Naive thymus-derived CD4-positive, alpha-beta T cell (primary cell): ENCODE data around the gene TTLL9. TPM values are rescaled to one million over a fixed set of nuclear protein-coding genes. Genes with fewer than 3 reads are reported as not detected.
"Not testable (repeated sequence)": the region's sequence is repeated elsewhere in the genome, so short reads cannot be mapped to it uniquely, and the experiment has no call there.

ENCODE experiments used
- ATAC-seq: fragments of 150-1000 bp; cut with Tn5 transposase; 2 replicates; pipeline ENCODE4 v1.10.0; 2021; ENCODE audit warnings: mild to moderate bottlenecking, moderate library complexity
- CTCF ChIA-PET: fragments of 350-600 bp; sonication (Branson Sonifier 250); formaldehyde crosslinking; loops from one replicate; lab custom pipeline; 2021; ENCODE audit warnings: antibody characterized with exemption; lab: Charles Lee
- POLR2A ChIA-PET: fragments of 350-600 bp; sonication (Branson Sonifier 250); formaldehyde crosslinking; loops from one replicate; lab custom pipeline; 2021; ENCODE audit warnings: antibody characterized with exemption, inconsistent platforms; lab: Charles Lee
- DNase-seq, 9 donors: peaks; one replicate each; pipeline versions ENCODE4 v3.0.0 to v3.0.0-alpha.2; 2020 to 2022; ENCODE audit warnings: mixed read lengths in 1 of 9
- H3K27ac ChIP-seq: one replicate; pipeline ENCODE4 v1.7.0; 2013; ENCODE audit warnings: mild to moderate bottlenecking, low read depth, low read length, moderate library complexity
- H3K27me3 ChIP-seq, 2 donors: one replicate each; pipeline ENCODE4 v1.7.0; 2013; ENCODE audit warnings: low read length in 2 of 2, mild to moderate bottlenecking in 2 of 2, moderate library complexity in 2 of 2; ENCODE audit not compliant: control insufficient read depth in 2 of 2, insufficient read depth in 2 of 2
- H3K36me3 ChIP-seq, 3 experiments: 1 replicate in 2 of 3; 2 replicates in 1 of 3; pipeline ENCODE4 v1.7.0; 2013; ENCODE audit warnings: low read length in 3 of 3, mild to moderate bottlenecking in 3 of 3, moderate library complexity in 1 of 3; ENCODE audit not compliant: insufficient read depth in 3 of 3, control insufficient read depth in 2 of 3
- H3K4me1 ChIP-seq, 2 donors: one replicate each; pipeline ENCODE4 v1.7.0; 2013; ENCODE audit warnings: low read length in 2 of 2, mild to moderate bottlenecking in 2 of 2, moderate library complexity in 1 of 2; ENCODE audit not compliant: control insufficient read depth in 2 of 2, insufficient read depth in 2 of 2
- H3K4me3 ChIP-seq: 2 replicates; pipeline ENCODE4 v1.7.0; 2013; ENCODE audit warnings: mild to moderate bottlenecking, low read length
- H3K9me3 ChIP-seq, 3 experiments: 1 replicate in 2 of 3; 2 replicates in 1 of 3; pipeline ENCODE4 v1.7.0; 2013; ENCODE audit warnings: low read length in 3 of 3; ENCODE audit not compliant: control insufficient read depth in 2 of 3
- H3K27ac Mint-ChIP-seq, 9 donors: one replicate each; pipeline ENCODE4 v1.8.0; 2020 to 2022; ENCODE audit warnings: mixed read lengths in 9 of 9, mild to moderate bottlenecking in 8 of 9, moderate library complexity in 5 of 9, inconsistent platforms in 2 of 9
- H3K27me3 Mint-ChIP-seq, 5 donors: one replicate each; pipeline ENCODE4 v1.8.0; 2021 to 2022; ENCODE audit warnings: mixed read lengths in 5 of 5, mild to moderate bottlenecking in 1 of 5
- H3K36me3 Mint-ChIP-seq, 5 donors: one replicate each; pipeline ENCODE4 v1.8.0; 2020 to 2022; ENCODE audit warnings: mixed read lengths in 5 of 5, mild to moderate bottlenecking in 3 of 5, inconsistent platforms in 1 of 5
- H3K4me1 Mint-ChIP-seq, 7 donors: one replicate each; pipeline ENCODE4 v1.8.0; 2020 to 2022; ENCODE audit warnings: mixed read lengths in 7 of 7, mild to moderate bottlenecking in 3 of 7, inconsistent platforms in 1 of 7
- H3K4me3 Mint-ChIP-seq, 10 donors: one replicate each; pipeline ENCODE4 v1.8.0; 2020 to 2022; ENCODE audit warnings: mild to moderate bottlenecking in 10 of 10, mixed read lengths in 10 of 10, moderate library complexity in 6 of 10, inconsistent platforms in 2 of 10
- H3K9me3 Mint-ChIP-seq, 11 donors: one replicate each; pipeline ENCODE4 v1.8.0; 2020 to 2022; ENCODE audit warnings: mixed read lengths in 11 of 11, mild to moderate bottlenecking in 4 of 11, inconsistent platforms in 1 of 11, moderate library complexity in 1 of 11
- intact Hi-C, 2 donors: fragments of 100-400 bp; cut with micrococcal nuclease; formaldehyde crosslinking; loops; one replicate each; pipeline ENCODE4 v1.15.1; 2023
- polyA plus RNA-seq, 2 donors: library from polyadenylated mRNA; unstranded; fragments of 300-500 nt; fragmentation: Illumina TruSeq; gene quantifications; one replicate each; pipeline ENCODE4 v1.2.3, GENCODE V29; 2021
- total RNA-seq, 6 experiments: library from RNA in 5 of 6; stranded (reverse) in 5 of 6; gene quantifications; 1 replicate in 5 of 6; 2 replicates in 1 of 6; pipeline ENCODE4 v1.2.3 and lab custom pipeline; 2021 to 2026

Gene TTLL9
- total and polyA plus RNA-seq, 7 experiments from 2014 or later = not detected

GRCh38 chr20:31915491-31916280, 45.3 kb downstream of the TTLL9 start:
- ATAC-seq = no peak
- Mint-ChIP-seq H3K27ac (no peak overlapping the region), H3K4me1 (no peaks in the 10 kb centered on the region), H3K9me3 (peaks cover 0 to under 1% (median 0%) of the 10 kb centered on the region in 11 donors), H3K4me3 (no peak overlapping the region), H3K36me3 (no peaks in the 10 kb centered on the region), H3K27me3 (peaks cover 5 to 13% (median 8%) of the 10 kb centered on the region in 5 donors)
- H3K9me3 ChIP-seq = no peaks in the 10 kb centered on the region
- H3K27me3 ChIP-seq = no peaks in the 10 kb centered on the region
- no peak overlapping the region for H3K27ac ChIP-seq
- ChIA-PET POLR2A (no interaction called here), CTCF (interaction anchor here (0.6 kb wide), 1 partner anchor 306 kb away, joined by 3 read pairs; no protein-coding TSS in a partner anchor)
- H3K36me3 ChIP-seq = no peaks in the 10 kb centered on the region
- intact Hi-C loops = no loop called here
- no peak for DNase-seq
- no peak overlapping the region for H3K4me3 ChIP-seq
- H3K4me1 ChIP-seq = no peaks in the 10 kb centered on the region

GRCh38 chr20:31916708-31917107, 46.3 kb downstream of the TTLL9 start:
- Mint-ChIP-seq H3K27me3 (peaks cover 5 to 16% (median 11%) of the 10 kb centered on the region in 5 donors), H3K9me3 (peaks cover 0 to 1% (median 0%) of the 10 kb centered on the region in 11 donors), H3K4me3 (no peak overlapping the region), H3K27ac (no peak overlapping the region), H3K4me1 (no peaks in the 10 kb centered on the region), H3K36me3 (no peaks in the 10 kb centered on the region)
- no peak overlapping the region for H3K4me3 ChIP-seq
- no peaks in the 10 kb centered on the region for H3K4me1 ChIP-seq
- ChIA-PET POLR2A (no interaction called here), CTCF (no interaction called here)
- H3K27ac ChIP-seq = no peak overlapping the region
- H3K36me3 ChIP-seq = no peaks in the 10 kb centered on the region
- intact Hi-C loops = no loop called here
- no peak for ATAC-seq
- no peaks in the 10 kb centered on the region for H3K27me3 ChIP-seq
- H3K9me3 ChIP-seq = no peaks in the 10 kb centered on the region
- no peak for DNase-seq

DNA sequence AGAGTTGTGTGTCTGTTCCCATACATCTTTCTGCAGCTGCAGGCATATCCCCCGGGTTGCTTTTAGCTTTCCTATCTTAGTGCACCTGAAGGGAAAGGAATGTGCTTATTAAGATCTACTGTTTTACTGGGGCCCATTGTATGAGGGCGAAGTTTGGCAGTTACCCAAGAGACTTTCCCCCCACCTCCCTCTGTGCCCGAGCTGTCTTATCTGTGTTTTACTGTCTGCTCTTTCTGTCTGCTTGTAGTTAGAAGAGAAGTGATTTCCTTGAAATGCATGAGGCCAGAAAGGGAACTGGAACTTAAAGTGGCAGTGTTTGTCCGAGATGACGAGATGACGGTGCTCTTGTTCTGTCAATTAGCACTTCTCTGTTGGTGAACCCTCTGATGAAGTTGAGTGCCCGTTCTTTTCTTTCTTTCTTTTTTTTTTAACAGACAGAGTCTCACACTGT, 47.6 kb downstream of the TTLL9 start:
- H3K4me3 ChIP-seq, H3K36me3 ChIP-seq, POLR2A ChIA-PET, H3K9me3 Mint-ChIP-seq, H3K27me3 ChIP-seq, H3K9me3 ChIP-seq, H3K36me3 Mint-ChIP-seq, H3K4me1 ChIP-seq, H3K27ac ChIP-seq, H3K4me3 Mint-ChIP-seq, DNase-seq, ATAC-seq, H3K27ac Mint-ChIP-seq, intact Hi-C loops, H3K4me1 Mint-ChIP-seq: not testable (repeated sequence)
- H3K27me3 Mint-ChIP-seq = peaks cover 7 to 20% (median 11%) of the 10 kb centered on the region in 5 donors
- CTCF ChIA-PET = interaction anchor here (0.6 to 0.7 kb wide), 2 partner anchors 9 to 14 kb away, joined by 3 to 4 read pairs; no protein-coding TSS in a partner anchor

GRCh38 chr20:31918466-31919105, 48.2 kb downstream of the TTLL9 start:
- POLR2A ChIA-PET = no interaction called here
- peaks cover 11 to 22% (median 13%) of the 10 kb centered on the region in 5 donors for H3K27me3 Mint-ChIP-seq
- H3K36me3 ChIP-seq = no peaks in the 10 kb centered on the region
- no peak for ATAC-seq
- no peaks in the 10 kb centered on the region for H3K4me1 ChIP-seq
- peaks cover 0 to 2% (median 0%) of the 10 kb centered on the region in 11 donors for H3K9me3 Mint-ChIP-seq
- no peaks in the 10 kb centered on the region for H3K36me3 Mint-ChIP-seq
- no peak overlapping the region for H3K27ac ChIP-seq
- H3K9me3 ChIP-seq = no peaks in the 10 kb centered on the region
- H3K4me3 Mint-ChIP-seq = no peak overlapping the region
- H3K4me1 Mint-ChIP-seq = no peaks in the 10 kb centered on the region
- CTCF ChIA-PET = interaction anchor here (0.6 kb wide), 1 partner anchor 15 kb away, joined by 3 read pairs; no protein-coding TSS in a partner anchor
- H3K27ac Mint-ChIP-seq = no peak overlapping the region
- H3K4me3 ChIP-seq = no peak overlapping the region
- no peak for DNase-seq
- no peaks in the 10 kb centered on the region for H3K27me3 ChIP-seq
- intact Hi-C loops = no loop called here

- Mint-ChIP-seq H3K9me3 (peaks cover 0 to 3% (median 0%) of the 10 kb centered on the region in 11 donors), H3K4me1 (no peaks in the 10 kb centered on the region), H3K27me3 (peaks cover 13 to 32% (median 23%) of the 10 kb centered on the region in 5 donors), H3K27ac (no peak overlapping the region), H3K36me3 (no peaks in the 10 kb centered on the region), H3K4me3 (no peak overlapping the region)
- Histone ChIP-seq H3K4me1 (no peaks in the 10 kb centered on the region), H3K27me3 (no peaks in the 10 kb centered on the region), H3K9me3 (no peaks in the 10 kb centered on the region), H3K4me3 (no peak overlapping the region), H3K27ac (no peak overlapping the region), H3K36me3 (no peaks in the 10 kb centered on the region)
- DNase-seq (no peak), ATAC-seq (no peak)
- ChIA-PET CTCF (interaction anchor here (0.9 kb wide), 1 partner anchor 11 kb away, joined by 4 read pairs; no protein-coding TSS in a partner anchor), POLR2A (no interaction called here)
- intact Hi-C loops = no loop called here
Observed at GRCh38 chr20:31919410-31920155, 49.1 kb downstream of the TTLL9 start.

- Histone ChIP-seq H3K27ac (no peak overlapping the region), H3K4me1 (no peaks in the 10 kb centered on the region), H3K36me3 (no peaks in the 10 kb centered on the region), H3K4me3 (no peak overlapping the region), H3K9me3 (no peaks in the 10 kb centered on the region), H3K27me3 (no peaks in the 10 kb centered on the region)
- DNase-seq (no peak), ATAC-seq (no peak)
- Mint-ChIP-seq H3K4me1 (no peaks in the 10 kb centered on the region), H3K36me3 (no peaks in the 10 kb centered on the region), H3K9me3 (peaks cover 0 to 3% (median 0%) of the 10 kb centered on the region in 11 donors), H3K27ac (no peak overlapping the region), H3K4me3 (no peak overlapping the region), H3K27me3 (peaks cover 13 to 40% (median 25%) of the 10 kb centered on the region in 5 donors)
- ChIA-PET CTCF (interaction anchor here (0.9 kb wide), 1 partner anchor 11 kb away, joined by 4 read pairs; no protein-coding TSS in a partner anchor), POLR2A (no interaction called here)
- intact Hi-C loops = no loop called here
Observed at GRCh38 chr20:31920275-31920855, 49.9 kb downstream of the TTLL9 start.
